HepG2 (cell line): ENCODE data around the gene ATP10A. TPM values are rescaled to one million over a fixed set of nuclear protein-coding genes. Genes with fewer than 3 reads are reported as not detected.

Experiments used
- ATAC-seq: fragments of 200-7000 bp; cut with Tn5 transposase; 3 replicates; pipeline ENCODE4 v1.9.1; 2020; ENCODE audit warnings: mild to moderate bottlenecking, moderate library complexity
- BruUV-seq: library from RNA; stranded (reverse); fragments of 400-500 nt; replicated peaks from 2 replicates; lab custom pipeline; 2021; lab: Mats Ljungman, UMichigan
- CTCF ChIA-PET: fragments of 300-600 bp; formaldehyde crosslinking; extraction: SDS; loops from one replicate; lab custom pipeline; 2021; ENCODE audit warnings: low total read pairs, inconsistent platforms, low intra/inter-chr PET ratio; lab: Yijun Ruan, JAX
- POLR2A ChIA-PET: fragments of 350-600 bp; sonication (Branson Sonifier 250); formaldehyde crosslinking; loops from one replicate; lab custom pipeline; 2020; ENCODE audit warnings: antibody characterized with exemption, inconsistent platforms; lab: Yijun Ruan, JAX
- DNase-seq: peaks from one replicate; pipeline ENCODE4 v3.0.0-alpha.2; 2015; ENCODE audit warnings: low spot score
- FAIRE-seq: peaks from 3 replicates; lab custom pipeline; 2011; peaks lifted over from hg19 to GRCh38; lab: Jason Lieb, UNC
- H2AFZ ChIP-seq: one replicate; pipeline ENCODE4 v1.6.1; 2011; ENCODE audit warnings: low read length, inconsistent platforms
- H3K27ac ChIP-seq: fragments of 300-600 bp; 3 replicates; pipeline ENCODE4 v1.8.0; 2011; ENCODE audit warnings: mixed run types, mild to moderate bottlenecking, mixed read lengths, low read length, inconsistent platforms; ENCODE audit not compliant: insufficient read depth; ENCODE audit errors: extremely low read length
- H3K27me3 ChIP-seq, 2 experiments: fragments of 200-600 bp in 1 of 2; 2 replicates in 1 of 2; 3 replicates in 1 of 2; pipeline versions ENCODE4 v1.6.0 to v1.8.0; 2011; ENCODE audit warnings: low read length in 2 of 2, mild to moderate bottlenecking in 2 of 2, moderate library complexity in 2 of 2, inconsistent platforms in 1 of 2; ENCODE audit not compliant: insufficient read depth in 2 of 2, control insufficient read depth in 1 of 2
- H3K36me3 ChIP-seq, 2 experiments: fragments of 200-600 bp in 1 of 2; replicated peaks in 1 of 2; 2 replicates in 1 of 2; 3 replicates in 1 of 2; pipeline versions ENCODE4 v1.5.1 to v1.8.0; 2011; ENCODE audit warnings: low read length in 2 of 2, inconsistent platforms in 1 of 2; ENCODE audit not compliant: insufficient read depth in 2 of 2, control insufficient read depth in 1 of 2
- H3K4me1 ChIP-seq: 2 replicates; pipeline ENCODE4 v1.5.1; 2012; ENCODE audit warnings: low read length, inconsistent platforms; ENCODE audit not compliant: insufficient read depth
- H3K4me2 ChIP-seq: 2 replicates; pipeline ENCODE4 v1.6.0; 2011; ENCODE audit warnings: low read depth, low read length, inconsistent platforms
- H3K4me3 ChIP-seq, 3 experiments: fragments of 200-600 bp in 1 of 3; sonication (generic), shearing (Covaris generic) in 1 of 3; replicated peaks in 1 of 3; 2 replicates each; pipeline ENCODE4 v1.5.1; 2011 to 2016; ENCODE audit warnings: low read length in 3 of 3, inconsistent platforms in 2 of 3, low read depth in 2 of 3, mild to moderate bottlenecking in 2 of 3, control low read depth in 1 of 3, mixed read lengths in 1 of 3; ENCODE audit not compliant: insufficient read depth in 1 of 3
- H3K79me2 ChIP-seq: one replicate; pipeline ENCODE4 v1.6.1; 2011; ENCODE audit warnings: low read length, inconsistent platforms; ENCODE audit not compliant: insufficient read depth
- H3K9ac ChIP-seq: 2 replicates; pipeline ENCODE4 v1.6.0; 2011; ENCODE audit warnings: mild to moderate bottlenecking, low read depth, low read length, inconsistent platforms; ENCODE audit not compliant: insufficient read depth
- H3K9me3 ChIP-seq: 2 replicates; pipeline ENCODE4 v1.5.1; 2012; ENCODE audit warnings: mild to moderate bottlenecking, low read length
- H4K20me1 ChIP-seq: 2 replicates; pipeline ENCODE4 v1.6.0; 2011; ENCODE audit warnings: inconsistent platforms, mild to moderate bottlenecking, low read length, moderate library complexity; ENCODE audit not compliant: insufficient read depth
- RFX3 ChIP-seq: IDR thresholded peaks from 2 replicates; pipeline ENCODE4 v1.6.1; 2016; ENCODE audit warnings: missing biosample characterization, missing genetic modification reagents
- SAP130 ChIP-seq: IDR thresholded peaks from 2 replicates; pipeline ENCODE4 v1.6.1; 2016; ENCODE audit warnings: low read depth
- SMC3 ChIP-seq: IDR thresholded peaks from 2 replicates; pipeline ENCODE4 v1.6.1; 2011; ENCODE audit warnings: low read length, improper control_type of control experiment
- SNRNP70 ChIP-seq: fragments of 200-400 bp; formaldehyde crosslinking; IDR thresholded peaks from 2 replicates; pipeline ENCODE4 v1.6.1; 2017; ENCODE audit warnings: mild to moderate bottlenecking, low read depth, low read length, moderate library complexity
- STAG1 ChIP-seq: sonication (generic); formaldehyde crosslinking; IDR thresholded peaks from 2 replicates; pipeline ENCODE4 v1.4.0; 2020; ENCODE audit warnings: missing genetic modification reagents
- TAF15 ChIP-seq: fragments of 200-400 bp; formaldehyde crosslinking; IDR thresholded peaks from one replicate; pipeline ENCODE4 v1.6.1; 2018; ENCODE audit warnings: mild to moderate bottlenecking, low read depth, low read length; ENCODE audit not compliant: poor library complexity, severe bottlenecking
- TBL1XR1 ChIP-seq: fragments of 150-350 bp; IDR thresholded peaks from 2 replicates; pipeline ENCODE4 v1.6.1; 2014; ENCODE audit warnings: borderline replicate concordance, low read length; ENCODE audit not compliant: partially characterized antibody
- YEATS4 ChIP-seq: sonication (generic); formaldehyde crosslinking; IDR thresholded peaks from 2 replicates; pipeline ENCODE4 v1.4.0; 2020; ENCODE audit warnings: missing genetic modification reagents, borderline replicate concordance
- ZGPAT ChIP-seq: IDR thresholded peaks from 2 replicates; pipeline ENCODE4 v1.6.1; 2016; ENCODE audit warnings: mild to moderate bottlenecking
- ZMYM3 ChIP-seq: sonication (generic); formaldehyde crosslinking; IDR thresholded peaks from 2 replicates; pipeline ENCODE4 v1.5.1; 2020; ENCODE audit warnings: mild to moderate bottlenecking, missing genetic modification reagents
- ZNF224 ChIP-seq: sonication (generic); formaldehyde crosslinking; IDR thresholded peaks from 2 replicates; pipeline ENCODE4 v1.5.0; 2020; ENCODE audit warnings: mild to moderate bottlenecking, missing genetic modification reagents
- ZNF331 ChIP-seq: sonication (generic); formaldehyde crosslinking; IDR thresholded peaks from 2 replicates; pipeline ENCODE4 v1.4.0; 2020; ENCODE audit warnings: missing genetic modification reagents
- ZNF7 ChIP-seq: IDR thresholded peaks from 2 replicates; pipeline ENCODE4 v1.6.1; 2016; ENCODE audit warnings: missing biosample characterization, missing genetic modification reagents
- ZSCAN25 ChIP-seq: sonication (generic); formaldehyde crosslinking; IDR thresholded peaks from 2 replicates; pipeline ENCODE4 v1.8.0; 2022; ENCODE audit warnings: mild to moderate bottlenecking, missing genetic modification reagents
- WGBS: methylation state at CpG from one replicate; pipeline ENCODE4 v1.1.6; 2017; ENCODE audit warnings: low lambda C conversion rate; 5-methylcytosine and 5-hydroxymethylcytosine counted together
- in situ Hi-C: cut with HindIII; loops from 2 replicates; pipeline ENCODE4 v1.10.0; 2017; ENCODE audit warnings: low pct_unique_long_range_greater_than_20kb; ENCODE audit not compliant: extremely low pct_ligation_motif_present
- intact Hi-C: fragments of 100-400 bp; cut with micrococcal nuclease; formaldehyde crosslinking; loops from one replicate; pipeline ENCODE4 v1.10.0; 2022; ENCODE audit not compliant: unreplicated experiment
- polyA plus RNA-seq, 8 experiments: library from polyadenylated mRNA; depleted of rRNA in 3 of 8; stranded (reverse) in 7 of 8; unstranded in 1 of 8; fragments of >200 nt; fragmentation: Illumina TruSeq in 4 of 8; extraction: Trizol in 4 of 8; gene quantifications; 2 replicates each; pipeline versions ENCODE4 v1.2.1 to v1.2.3, GENCODE V29; 2011 to 2016; ENCODE audit warnings: low read depth in 4 of 8, missing spikeins in 1 of 8, mixed read lengths in 1 of 8; ENCODE audit not compliant: insufficient read depth in 1 of 8
- total RNA-seq, 5 experiments: library from RNA; depleted of rRNA; stranded (reverse); fragments of >200 nt; fragmentation: Illumina TruSeq; extraction: Trizol; gene quantifications; 2 replicates each; pipeline ENCODE4 v1.2.3, GENCODE V29; 2016; ENCODE audit warnings: low read depth in 1 of 5
- TF ChIP-seq, protein P1 (sequence below): sonication (generic); formaldehyde crosslinking; IDR thresholded peaks from 2 replicates; pipeline ENCODE4 v1.5.0; 2020; ENCODE audit warnings: mild to moderate bottlenecking, missing genetic modification reagents, moderate library complexity

The ATP10A gene
- total and polyA plus RNA-seq, 2 of the 13 experiments (the other 11 are each of a cell fraction or from before 2014, with no cell fraction given) = 0.58 to 4.2 TPM

GRCh38 chr15:25694239-25694584 lies 168.9 kb downstream of the ATP10A start:
- Histone ChIP-seq H3K4me1 (no peaks in the 10 kb centered on the region), H3K36me3 (no peaks in the 10 kb centered on the region), H3K79me2 (no peaks in the 10 kb centered on the region), H3K9me3 (no peaks in the 10 kb centered on the region), H3K4me2 (no peak overlapping the region), H4K20me1 (no peaks in the 10 kb centered on the region), H3K27ac (no peak overlapping the region), H3K9ac (no peak overlapping the region), H2AFZ (no peak overlapping the region), H3K27me3 (no peaks in the 10 kb centered on the region), H3K4me3 (no peak overlapping the region)
- intact Hi-C loops (loop anchor here (10.0 kb wide), 1 partner anchor 1171 kb away; the partner anchor contains the start of gene GABRA5), in situ Hi-C loops (no loop called here)
- no TSS peak for BruUV-seq
- WGBS = 100% methylated on average over 1 of the region's 4 CpGs
- TF ChIP-seq ZSCAN25 (CRISPR knock-in tag) (no peak), TBL1XR1 (no peak), YEATS4 (CRISPR knock-in tag) (peak; percentile 29; the same call in 1 of the 2 replicates), SNRNP70 (no peak)
- ChIA-PET POLR2A (no interaction called here), CTCF (no interaction called here)
- ATAC-seq (peak; percentile 40), FAIRE-seq (no peak), DNase-seq (no peak)

GRCh38 chr15:25693321-25694238 lies 169.5 kb downstream of the ATP10A start:
- no peaks in the 10 kb centered on the region for H3K79me2 ChIP-seq
- no peak overlapping the region for H3K27ac ChIP-seq
- FAIRE-seq = no peak
- no peak overlapping the region for H3K4me3 ChIP-seq
- no peaks in the 10 kb centered on the region for H3K36me3 ChIP-seq
- no peaks in the 10 kb centered on the region for H3K27me3 ChIP-seq
- ChIA-PET CTCF (no interaction called here), POLR2A (no interaction called here)
- DNase-seq = peak; percentile 7
- H3K9ac ChIP-seq = no peak overlapping the region
- 59% methylated on average over 13 of the region's 19 CpGs for WGBS
- no TSS peak for BruUV-seq
- no peaks in the 10 kb centered on the region for H3K4me1 ChIP-seq
- no peaks in the 10 kb centered on the region for H3K9me3 ChIP-seq
- H4K20me1 ChIP-seq = no peaks in the 10 kb centered on the region
- intact Hi-C loops (loop anchor here (10.0 kb wide), 1 partner anchor 1171 kb away; the partner anchor contains the start of gene GABRA5), in situ Hi-C loops (no loop called here)
- no peak overlapping the region for H2AFZ ChIP-seq
- ATAC-seq = peak; percentile 90
- no peak overlapping the region for H3K4me2 ChIP-seq
- TF ChIP-seq ZNF7 (CRISPR knock-in tag) (peak; percentile 46; the same call in 1 of the 2 replicates), STAG1 (CRISPR knock-in tag) (peak; percentile 61), RFX3 (CRISPR knock-in tag) (no peak), SMC3 (peak; percentile 59; the same call in 1 of the 2 replicates), ZNF331 (CRISPR knock-in tag) (no peak), ZGPAT (CRISPR knock-in tag) (no peak), TAF15 (no peak), ZNF224 (CRISPR knock-in tag) (no peak), SAP130 (no peak), ZMYM3 (no peak)
- TF ChIP-seq, protein P1, sequence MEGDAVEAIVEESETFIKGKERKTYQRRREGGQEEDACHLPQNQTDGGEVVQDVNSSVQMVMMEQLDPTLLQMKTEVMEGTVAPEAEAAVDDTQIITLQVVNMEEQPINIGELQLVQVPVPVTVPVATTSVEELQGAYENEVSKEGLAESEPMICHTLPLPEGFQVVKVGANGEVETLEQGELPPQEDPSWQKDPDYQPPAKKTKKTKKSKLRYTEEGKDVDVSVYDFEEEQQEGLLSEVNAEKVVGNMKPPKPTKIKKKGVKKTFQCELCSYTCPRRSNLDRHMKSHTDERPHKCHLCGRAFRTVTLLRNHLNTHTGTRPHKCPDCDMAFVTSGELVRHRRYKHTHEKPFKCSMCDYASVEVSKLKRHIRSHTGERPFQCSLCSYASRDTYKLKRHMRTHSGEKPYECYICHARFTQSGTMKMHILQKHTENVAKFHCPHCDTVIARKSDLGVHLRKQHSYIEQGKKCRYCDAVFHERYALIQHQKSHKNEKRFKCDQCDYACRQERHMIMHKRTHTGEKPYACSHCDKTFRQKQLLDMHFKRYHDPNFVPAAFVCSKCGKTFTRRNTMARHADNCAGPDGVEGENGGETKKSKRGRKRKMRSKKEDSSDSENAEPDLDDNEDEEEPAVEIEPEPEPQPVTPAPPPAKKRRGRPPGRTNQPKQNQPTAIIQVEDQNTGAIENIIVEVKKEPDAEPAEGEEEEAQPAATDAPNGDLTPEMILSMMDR (CRISPR knock-in tag) = peak; percentile 71
